GM19397 (cell line): ENCODE data around the gene ATG2A.

Experiments used
- ATAC-seq: cut with Tn5 transposase; IDR thresholded peaks from one replicate; pipeline ENCODE4 v1.9.1; 2021; ENCODE audit warnings: mild to moderate bottlenecking, moderate library complexity; ENCODE audit not compliant: unreplicated experiment

ATG2A gene

DNA sequence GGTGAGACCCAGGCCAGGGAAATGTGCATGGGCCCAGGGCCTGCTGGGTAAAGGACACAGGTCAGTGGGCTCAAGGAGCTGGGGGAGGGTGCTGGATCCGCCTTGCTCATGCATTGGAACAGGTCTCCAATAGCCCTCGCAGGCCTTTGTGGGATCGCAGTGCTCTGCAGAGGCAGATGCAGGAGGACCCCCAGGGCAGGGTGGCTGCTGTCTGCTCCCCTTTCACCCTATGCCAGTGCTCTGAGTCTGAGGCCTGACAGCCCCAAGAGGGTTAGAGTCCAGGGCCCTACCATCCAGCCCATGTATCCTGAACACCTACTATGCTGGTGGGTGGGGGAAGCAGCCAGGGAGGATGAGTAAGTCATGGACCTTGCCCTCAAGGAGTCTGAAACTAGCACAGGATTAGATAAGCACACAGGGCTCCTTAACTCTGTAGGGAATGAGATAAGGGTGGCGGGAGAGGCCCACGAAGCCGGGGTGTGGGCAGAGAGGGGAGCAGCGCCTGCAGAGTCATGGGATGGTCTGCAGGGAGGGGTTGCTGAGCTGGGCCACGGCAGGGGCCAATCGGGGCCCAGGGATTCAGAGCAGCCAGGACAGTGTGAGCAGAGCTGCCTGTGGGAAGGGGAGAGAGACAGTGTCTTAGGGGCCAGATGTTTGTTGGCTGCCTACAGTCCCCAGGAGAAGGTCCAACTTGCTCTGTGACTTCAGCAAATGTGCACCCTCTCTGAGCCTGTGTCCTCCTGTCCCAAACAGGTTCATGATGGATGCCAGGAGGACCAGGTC, 28.1 kb downstream of the ATG2A start:
- no peak for ATAC-seq

DNA sequence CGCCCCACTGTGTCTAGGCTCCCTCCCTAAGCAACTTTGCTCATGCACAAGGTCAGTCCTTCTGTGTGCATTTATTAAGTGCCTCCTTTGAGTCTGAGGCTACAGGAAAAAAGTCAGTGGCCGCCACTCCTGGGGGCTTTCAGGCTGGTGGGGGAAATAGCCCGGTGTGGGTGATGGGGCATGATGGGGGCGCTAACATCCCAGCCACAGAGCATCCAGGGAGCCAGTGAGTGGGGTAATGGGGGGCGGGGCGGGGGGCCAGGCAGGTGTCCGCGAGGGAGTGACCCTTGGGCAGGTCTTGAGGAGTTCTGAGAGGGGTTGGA, 28.6 kb downstream of the ATG2A start:
- ATAC-seq: no peak

DNA sequence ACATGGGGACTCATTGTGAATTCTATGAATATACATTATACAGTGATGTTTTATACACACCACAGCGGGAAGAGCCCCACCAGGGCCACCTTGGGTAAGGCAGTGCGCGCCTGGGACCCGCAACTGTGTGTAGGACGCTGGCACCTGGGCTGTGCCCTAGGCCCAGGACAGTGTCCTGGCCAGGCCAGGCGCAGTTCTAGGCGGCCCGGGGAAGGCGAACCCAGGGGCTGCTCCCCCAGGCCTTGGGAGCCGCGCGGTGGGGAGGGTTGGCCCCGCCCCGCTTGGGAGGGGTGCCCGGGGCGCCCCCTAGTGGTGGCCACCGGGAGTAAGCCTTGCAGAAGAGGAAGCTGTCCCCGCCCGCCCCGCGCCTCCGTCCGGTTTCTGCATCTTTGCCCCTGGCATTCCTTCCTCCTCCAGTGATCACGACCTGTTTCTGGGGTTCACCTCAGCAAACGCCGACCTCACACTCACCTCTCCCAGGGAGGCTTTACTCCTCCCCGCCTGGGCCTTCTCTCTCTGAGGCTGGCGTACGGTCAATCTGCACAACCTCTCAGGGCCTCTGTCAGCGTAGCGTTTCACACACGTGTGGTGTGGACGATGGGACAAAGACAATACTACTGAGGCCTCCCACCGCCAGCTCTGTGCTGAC, 29.1 kb downstream of the ATG2A start:
- peak; percentile 76 for ATAC-seq

DNA sequence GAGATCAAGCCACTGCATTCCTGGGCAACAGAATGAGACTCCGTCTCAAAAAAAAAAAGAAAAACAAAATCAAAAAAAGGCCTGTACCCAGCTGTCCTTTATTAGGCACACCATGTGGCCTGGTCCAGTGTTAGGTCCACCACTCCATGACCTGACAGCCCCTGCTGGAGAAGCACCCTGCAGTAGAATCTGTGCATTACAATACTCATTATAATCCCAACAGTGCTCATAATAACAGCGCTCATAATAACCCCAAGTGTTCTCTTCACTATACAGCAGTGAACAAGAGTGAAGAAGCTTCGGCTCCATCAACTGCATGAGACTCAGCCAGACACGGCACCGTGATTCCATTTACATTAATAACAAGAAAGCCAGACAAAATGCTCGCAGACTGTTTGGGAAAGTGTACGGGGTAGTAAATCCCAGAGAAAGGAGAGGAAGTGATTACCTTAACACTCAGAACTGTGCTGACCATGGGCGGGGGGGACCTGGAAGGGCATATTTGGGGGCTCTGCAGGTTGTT, 29.7 kb downstream of the ATG2A start:
- no peak for ATAC-seq

DNA sequence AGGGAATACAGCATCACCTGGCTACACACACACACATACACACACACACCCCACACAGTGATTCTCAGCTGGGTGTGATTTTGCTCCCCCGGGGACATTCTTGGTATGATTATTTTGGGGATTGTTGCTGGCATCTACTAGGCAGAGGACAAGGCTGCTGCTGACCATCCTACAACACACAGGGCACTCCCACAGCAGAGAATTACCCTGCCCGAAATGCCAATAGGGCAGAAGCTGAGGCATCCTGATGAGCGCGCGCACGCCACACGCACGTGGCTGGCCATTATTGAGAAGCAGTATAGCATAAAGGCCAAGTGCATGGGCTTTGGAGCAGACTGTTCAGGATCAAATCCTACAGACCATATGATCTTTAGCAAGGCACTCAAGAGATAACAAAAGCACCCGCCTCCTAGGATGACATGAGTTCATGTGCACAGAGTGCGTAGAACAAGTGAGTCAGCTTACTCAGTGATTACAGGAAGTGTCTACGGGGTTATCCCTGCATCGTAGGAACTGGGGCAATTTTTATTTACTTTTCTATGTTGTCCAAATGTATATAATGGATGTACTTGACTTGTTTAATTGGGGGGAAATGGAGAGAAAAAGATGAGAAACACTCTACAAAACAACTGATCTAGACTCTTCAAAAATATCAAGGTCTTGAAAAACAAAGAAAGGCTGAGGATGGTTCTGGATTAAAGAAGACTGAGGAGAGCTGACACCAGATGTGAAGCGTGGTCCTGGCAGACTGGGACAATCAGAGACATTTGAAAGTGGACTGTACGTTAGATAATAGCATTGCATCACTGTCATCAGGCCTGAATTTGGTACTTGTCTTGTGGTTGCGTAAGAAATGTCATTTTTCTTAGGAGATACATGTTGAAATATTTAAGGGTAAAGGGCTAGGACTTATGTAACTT, 31.4 kb downstream of the ATG2A start:
- no peak for ATAC-seq

DNA sequence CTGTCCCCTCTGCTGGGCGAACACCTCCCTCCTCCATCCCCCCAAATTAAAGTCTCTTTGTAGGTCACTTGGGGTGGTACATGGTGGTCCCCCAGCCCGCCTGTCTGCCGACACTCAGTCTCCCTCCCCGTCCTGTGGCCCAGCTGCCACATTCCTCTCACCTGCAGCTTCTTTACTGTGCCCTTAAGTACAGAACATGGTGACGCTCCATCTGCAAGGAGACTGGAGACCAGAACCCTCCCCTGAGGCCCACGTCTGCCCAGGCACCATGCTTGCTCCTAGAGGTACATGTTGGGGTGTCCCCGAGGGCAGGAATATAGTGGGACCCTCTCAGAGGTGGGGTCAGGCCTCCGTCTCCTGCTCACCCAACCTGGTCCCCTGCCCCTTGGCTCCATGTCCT, 33.0 kb downstream of the ATG2A start:
- no peak for ATAC-seq

DNA sequence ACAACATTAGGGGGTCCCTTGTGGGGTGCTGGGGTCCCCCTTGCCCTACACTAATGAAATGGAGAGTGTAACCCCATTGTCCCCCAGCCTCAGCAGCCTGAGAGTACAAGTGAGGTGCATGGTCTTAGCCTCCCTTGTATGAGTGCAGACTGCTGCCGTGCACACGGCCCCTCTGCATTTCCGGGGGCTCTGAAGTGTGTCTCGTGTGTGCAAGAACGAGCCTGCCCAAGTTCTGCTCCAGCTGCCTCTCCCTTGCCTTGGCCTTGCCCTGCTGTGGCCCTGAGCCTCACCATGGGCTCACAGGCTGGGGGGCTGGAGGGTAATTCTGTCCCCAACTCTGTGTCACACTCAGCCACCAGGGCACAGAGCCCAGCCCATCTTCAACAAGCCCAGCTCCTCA, 33.4 kb downstream of the ATG2A start:
- no peak for ATAC-seq

DNA sequence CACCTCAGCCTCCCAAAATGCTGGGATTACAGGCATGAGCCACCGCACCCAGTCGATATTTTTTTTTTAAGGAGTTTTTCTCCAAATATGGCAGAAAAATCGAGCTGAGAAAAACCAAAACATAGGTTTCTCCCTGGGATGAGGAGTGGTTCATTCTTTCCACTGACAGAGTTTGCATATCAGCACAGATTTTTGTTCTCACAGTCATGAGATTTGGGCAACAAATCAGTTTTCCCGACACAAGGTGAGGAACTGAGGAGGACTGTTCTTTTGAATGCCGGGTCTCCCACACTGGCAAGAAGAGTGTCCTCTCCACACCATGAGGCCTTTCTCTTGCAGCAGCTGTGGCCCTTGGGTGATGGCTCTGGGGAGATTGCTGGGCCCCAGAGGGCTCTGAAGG, 34.8 kb downstream of the ATG2A start:
- no peak for ATAC-seq

DNA sequence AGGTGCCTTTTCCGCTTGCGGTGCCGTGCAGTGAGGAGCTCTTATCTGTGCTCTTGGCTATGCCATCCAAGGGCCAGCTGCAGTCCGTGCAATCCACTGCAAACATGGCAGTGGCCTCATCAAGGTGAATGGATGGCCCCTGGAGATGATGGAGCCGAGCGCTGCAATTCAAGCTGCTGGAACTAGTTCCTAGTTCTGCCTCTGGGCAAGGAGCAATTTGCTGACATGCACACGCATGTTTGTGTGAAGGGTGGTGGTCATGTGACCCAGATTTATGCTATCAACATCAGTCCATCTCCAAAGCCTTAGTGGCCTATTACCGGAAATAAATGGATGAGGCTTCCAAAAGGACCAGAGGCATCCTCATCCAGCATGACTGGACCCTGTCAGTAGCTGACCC, 35.5 kb downstream of the ATG2A start:
- no peak for ATAC-seq

DNA sequence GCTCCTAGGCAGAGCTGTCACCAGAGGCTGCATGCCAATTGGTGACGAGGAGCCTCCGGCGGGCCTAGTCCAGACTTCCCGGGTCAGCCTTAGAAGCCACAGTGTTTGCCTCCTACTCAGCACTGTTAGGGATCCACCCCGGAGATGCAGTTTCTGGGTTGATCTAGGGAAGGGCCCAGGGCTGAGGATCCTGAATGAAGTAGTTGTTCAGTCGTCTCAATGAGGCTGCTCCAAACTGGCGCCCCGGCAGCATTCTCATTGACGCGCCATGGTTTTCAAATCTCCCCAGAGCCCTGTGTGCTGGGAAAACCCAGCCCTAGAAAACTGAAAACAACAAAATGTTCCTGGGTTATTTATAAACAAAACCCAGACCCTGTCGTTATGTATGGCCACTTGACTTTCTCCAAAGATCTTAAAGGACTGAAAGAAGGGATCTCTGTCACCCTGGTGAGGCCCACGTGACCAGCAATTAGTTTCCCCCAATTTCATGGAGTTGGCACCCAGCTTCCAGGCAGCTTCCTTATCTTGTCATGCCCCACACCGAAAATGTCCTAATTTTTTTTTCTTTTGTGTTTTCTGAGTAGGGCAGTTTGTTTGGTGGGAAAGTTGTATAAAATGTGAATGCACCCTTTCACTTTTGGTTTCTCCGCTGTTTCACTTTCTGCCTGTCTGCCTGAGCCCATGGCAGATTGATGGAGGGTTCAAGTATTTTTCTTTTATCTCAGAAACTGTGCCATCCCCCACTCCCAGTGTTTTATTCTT, 36.6 kb downstream of the ATG2A start:
- no peak for ATAC-seq

DNA sequence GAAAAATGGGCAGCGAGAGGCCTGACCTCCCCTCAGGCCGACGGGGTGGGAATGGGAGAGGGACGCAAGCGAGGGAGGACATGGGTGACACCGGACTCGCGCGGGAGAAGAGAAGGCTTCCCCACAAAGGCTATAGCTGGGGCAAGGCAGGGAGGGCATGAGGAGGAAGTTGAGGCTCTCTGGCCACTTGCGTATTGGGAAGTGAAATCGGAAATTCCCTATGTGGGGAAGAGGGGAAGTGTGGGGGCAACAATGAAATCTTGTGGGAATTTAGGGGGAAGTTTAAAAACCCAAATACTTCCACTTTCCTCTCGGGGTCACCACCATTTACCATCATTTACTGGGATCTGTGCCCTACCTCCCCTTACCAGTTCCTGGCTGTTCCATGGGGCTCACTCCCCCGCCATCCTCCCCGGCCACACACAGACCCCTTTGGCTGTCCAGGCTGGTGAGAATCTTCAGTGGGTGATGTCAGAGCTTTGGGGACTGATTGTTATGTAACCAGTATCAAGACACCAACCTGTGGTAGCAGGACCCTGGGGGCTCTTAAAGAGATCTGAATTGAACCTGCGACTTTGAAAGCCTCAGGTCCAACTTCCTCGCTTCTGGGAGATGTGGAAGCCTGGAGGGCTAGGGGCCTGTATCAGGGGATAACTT, 37.6 kb downstream of the ATG2A start:
- no peak for ATAC-seq

DNA sequence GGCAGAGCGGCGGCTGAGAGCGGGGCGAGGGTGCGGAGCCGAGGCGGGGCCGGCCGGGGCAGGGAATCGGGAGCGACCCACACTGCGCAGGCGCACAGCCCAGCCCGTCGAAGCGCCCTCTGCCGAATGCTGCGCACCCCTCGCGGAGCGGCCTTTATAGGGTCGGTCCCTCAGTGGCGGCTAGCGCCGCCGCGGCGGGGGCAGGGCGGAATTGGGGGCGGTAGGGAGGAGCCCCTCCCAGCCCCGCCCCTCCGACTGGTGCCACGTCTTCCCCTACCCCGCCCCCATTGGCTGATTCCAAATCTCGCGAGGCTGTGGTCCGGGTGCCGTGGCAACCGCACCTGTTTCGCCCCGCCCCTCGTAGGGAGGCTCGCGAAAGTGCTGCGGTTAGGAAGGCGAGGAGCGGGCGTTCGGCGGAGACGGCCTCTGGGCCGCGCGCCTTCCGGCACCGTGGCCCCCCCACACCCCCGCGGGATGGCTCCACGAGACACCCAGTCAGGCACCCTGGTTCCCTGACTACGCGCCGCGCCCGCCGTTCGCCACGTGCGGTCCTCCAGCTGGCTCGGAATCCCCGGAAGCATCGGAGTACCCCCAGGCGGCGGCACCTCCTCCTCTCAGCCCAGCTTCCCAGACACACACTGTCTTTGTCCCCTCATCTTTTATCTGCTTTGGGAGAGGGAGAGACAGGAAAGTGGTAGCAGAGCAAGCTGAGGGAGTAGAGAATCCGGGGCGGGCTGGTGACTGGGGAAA, 38.3 kb downstream of the ATG2A start, which contains the start of gene EHD1:
Gene EHD1 (minus strand): TSS at position 128 of the 750 bp plus-strand sequence. CDS start 157 bp downstream, outside the sequence.
- peak; percentile 74 for ATAC-seq

DNA sequence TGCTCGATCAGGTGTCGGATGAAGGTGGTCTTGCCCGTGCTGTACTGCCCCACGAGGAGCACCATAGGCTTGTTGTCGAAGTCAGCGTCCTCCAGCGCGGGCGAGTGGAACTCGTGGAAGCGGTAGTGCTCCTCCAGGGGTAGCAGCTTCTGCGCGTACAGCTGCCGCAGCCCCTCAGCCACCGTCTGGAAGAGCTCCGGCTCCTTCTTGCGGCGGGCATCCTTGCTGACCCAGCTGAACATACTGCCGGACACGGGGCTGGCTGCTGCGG, 38.9 kb downstream of the ATG2A start:
- ATAC-seq: no peak

DNA sequence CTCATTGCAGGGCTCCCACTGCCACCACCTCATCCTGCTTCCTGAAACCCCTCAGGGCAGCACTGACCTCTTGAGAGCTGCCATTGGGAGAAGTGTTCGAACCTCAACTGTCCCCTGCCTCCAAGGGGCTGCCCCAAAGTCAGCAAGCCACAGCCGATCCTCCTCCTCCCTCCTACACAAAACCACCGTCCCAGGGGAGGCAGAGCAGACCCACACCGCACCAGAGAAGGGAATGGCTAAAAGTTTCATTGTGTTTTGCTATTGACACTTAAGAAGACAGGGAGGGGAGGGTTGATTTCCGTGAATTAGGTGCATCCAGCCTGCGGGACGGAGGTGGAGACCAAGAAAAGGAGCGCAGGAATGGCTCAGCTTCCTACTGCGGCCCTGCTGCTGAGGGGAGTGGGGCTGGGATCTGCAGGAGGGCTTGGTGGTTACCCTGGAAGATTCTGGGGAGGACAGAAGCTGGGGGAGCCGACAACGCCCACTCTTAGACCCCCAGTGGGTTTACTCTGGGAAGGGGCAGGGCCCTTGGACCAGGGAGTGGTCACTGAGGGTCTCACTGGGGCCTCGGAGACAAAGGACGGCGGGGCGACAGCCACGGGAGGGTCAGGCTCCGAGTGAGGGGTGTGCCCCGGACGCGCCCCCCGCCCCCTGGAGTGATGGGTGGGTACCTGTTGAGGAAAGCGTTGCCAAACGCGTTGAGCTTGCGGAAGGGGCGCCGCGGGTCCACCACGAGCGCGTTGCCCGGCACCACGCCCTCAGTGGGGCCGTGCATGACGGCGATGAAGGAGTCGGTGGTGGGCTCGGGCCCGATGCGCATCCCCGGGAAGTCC, 39.4 kb downstream of the ATG2A start:
- peak; percentile 1 for ATAC-seq

DNA sequence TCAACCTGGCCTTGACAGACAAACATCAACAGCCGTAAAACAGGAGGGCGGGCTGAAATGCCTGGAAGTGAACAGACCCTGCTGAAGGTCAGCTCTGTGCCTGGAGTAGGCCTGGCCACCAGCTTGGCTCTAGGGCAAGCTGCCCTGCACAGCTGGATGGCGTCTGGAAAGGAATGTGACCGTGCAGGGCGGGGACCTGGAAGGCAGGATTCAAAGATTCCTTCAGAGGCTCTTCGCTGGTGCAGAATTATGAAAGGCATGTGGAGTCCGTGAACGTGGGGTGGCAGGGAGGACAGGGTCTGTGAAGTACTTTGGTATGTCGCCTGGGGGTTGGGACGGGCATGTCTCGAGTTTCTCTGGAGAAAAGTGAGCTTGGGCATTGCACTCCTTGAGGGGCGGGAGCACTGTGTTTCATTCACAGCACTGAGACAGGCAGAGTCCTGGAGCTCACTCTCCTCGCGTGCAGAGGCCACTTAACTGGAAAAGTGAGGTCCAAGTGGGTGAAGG, 40.1 kb downstream of the ATG2A start:
- no peak for ATAC-seq

DNA sequence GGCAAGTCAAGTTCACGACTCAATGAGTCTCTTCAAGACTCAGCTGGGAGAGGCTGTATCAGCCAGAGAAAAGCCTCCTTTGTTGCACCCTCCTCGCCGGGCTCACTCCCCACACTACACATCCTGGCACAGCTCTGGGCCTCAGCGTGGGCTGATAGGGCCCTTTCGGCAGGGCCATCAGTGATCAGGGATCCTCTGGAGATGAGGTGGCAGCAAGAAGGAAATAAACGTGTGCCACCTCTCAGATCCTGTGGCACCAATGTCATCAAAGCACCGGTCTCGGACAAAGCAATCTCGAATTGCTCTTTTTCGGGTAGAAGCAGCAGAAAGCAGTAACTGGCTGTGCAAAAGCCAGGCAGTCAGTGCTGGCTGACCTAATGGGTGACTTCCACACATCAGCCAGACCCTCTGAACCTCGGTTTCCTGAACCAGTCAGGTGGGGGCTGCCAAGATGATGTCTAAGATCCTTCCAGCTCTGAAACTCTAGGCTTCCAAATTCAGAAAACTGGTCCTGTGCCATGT, 40.7 kb downstream of the ATG2A start:
- no peak for ATAC-seq

DNA sequence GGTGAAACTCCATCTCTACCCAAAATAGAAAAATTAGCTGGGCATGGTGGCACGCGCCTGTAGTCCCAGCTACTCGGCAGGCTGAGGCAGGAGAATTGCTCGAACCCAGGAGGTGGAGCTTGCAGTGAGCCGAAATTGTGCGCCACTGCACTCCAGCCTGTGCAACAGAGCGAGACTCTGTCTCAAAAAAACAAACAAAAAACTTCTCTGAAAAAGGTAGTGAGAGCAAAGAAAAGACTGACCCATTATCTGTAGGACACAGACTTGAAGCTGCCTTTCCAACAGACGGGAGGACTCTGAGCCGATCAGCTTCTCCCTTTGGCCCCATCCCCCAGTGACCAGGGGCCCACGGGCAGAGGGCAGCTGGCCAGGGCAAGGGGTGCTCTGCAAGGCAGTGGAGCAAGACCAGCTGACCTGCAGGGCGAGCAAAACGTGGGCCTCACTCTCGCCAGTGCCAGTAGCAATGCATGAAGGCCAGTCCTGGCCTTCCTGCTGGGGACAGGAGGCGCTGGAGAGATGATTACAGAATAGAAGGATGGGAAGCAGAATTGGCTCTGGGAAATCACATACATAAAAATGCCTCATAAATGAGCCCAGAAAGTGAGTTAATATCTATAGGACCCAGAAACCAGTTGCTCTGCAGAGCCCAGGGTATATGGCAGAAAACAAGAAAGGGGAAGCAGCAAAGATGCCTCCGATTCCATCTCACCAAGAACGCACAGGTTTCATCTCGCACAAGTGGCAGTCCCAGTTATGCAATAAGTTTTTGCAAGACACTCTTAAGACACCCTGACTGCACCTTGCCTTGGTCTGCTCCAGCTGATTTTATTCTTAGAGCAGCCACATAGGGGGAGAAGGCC, 41.4 kb downstream of the ATG2A start:
- no peak for ATAC-seq
